MCF 10A (cell line): ENCODE measurements around the gene DPEP1. TPM values are rescaled to one million over a fixed set of nuclear protein-coding genes. Genes with fewer than 3 reads are reported as not detected.
"Not testable (repeated sequence)": the region's sequence is repeated elsewhere in the genome, so short reads cannot be mapped to it uniquely, and the experiment has no call there.

Source experiments
- BruUV-seq: library from RNA; stranded (reverse); fragments of 400-500 nt; replicated peaks from 2 replicates; lab custom pipeline; 2021; lab: Mats Ljungman, UMichigan
- CTCF ChIA-PET: fragments of 300-600 bp; sonication (Branson Sonifier 250); formaldehyde crosslinking; extraction: SDS; loops from one replicate; lab custom pipeline; 2021; ENCODE audit warnings: antibody characterized with exemption, inconsistent platforms; lab: Yijun Ruan, JAX
- POLR2A ChIA-PET: fragments of 300-600, 350-650 bp; sonication (Branson Sonifier 250); formaldehyde crosslinking; extraction: SDS; loops from one replicate; lab custom pipeline; 2020; ENCODE audit warnings: antibody characterized with exemption, inconsistent platforms; lab: Yijun Ruan, JAX
- DNase-seq: peaks from one replicate; pipeline ENCODE4 v3.0.0-alpha.2; 2018; ENCODE audit not compliant: unreplicated experiment
- H3K27ac Mint-ChIP-seq: one replicate; pipeline ENCODE4 v1.8.0; 2022; ENCODE audit warnings: mild to moderate bottlenecking, low read depth, mixed read lengths; ENCODE audit not compliant: unreplicated experiment
- H3K27me3 Mint-ChIP-seq: one replicate; pipeline ENCODE4 v1.8.0; 2022; ENCODE audit warnings: mixed read lengths; ENCODE audit not compliant: insufficient read depth, unreplicated experiment
- H3K36me3 Mint-ChIP-seq: one replicate; pipeline ENCODE4 v1.8.0; 2022; ENCODE audit warnings: mild to moderate bottlenecking, moderate library complexity, mixed read lengths; ENCODE audit not compliant: insufficient read depth, unreplicated experiment
- H3K4me1 Mint-ChIP-seq: one replicate; pipeline ENCODE4 v1.8.0; 2022; ENCODE audit warnings: mixed read lengths; ENCODE audit not compliant: insufficient read depth, unreplicated experiment
- H3K4me3 Mint-ChIP-seq: one replicate; pipeline ENCODE4 v1.8.0; 2022; ENCODE audit warnings: mild to moderate bottlenecking, moderate library complexity, mixed read lengths; ENCODE audit not compliant: unreplicated experiment
- H3K9me3 Mint-ChIP-seq: one replicate; pipeline ENCODE4 v1.8.0; 2022; ENCODE audit warnings: mixed read lengths; ENCODE audit not compliant: unreplicated experiment
- intact Hi-C: fragments of 100-400 bp; cut with micrococcal nuclease; formaldehyde crosslinking; loops from 2 replicates; pipeline ENCODE4 v1.14.1; 2022
- total RNA-seq: library from RNA; stranded (reverse); gene quantifications from 2 replicates; pipeline ENCODE4 v1.2.3, GENCODE V29; 2022
- TF ChIP-seq, protein P1 (sequence below): fragments of 200-600 bp; IDR thresholded peaks from one replicate; pipeline ENCODE4 v1.8.0; 2022; ENCODE audit warnings: antibody characterized with exemption, mild to moderate bottlenecking; ENCODE audit not compliant: unreplicated experiment

The DPEP1 gene
- total RNA-seq, 1 experiment from 2014 or later, result 0.82 TPM

- H3K4me3 Mint-ChIP-seq, result no peak overlapping the region
- POLR2A ChIA-PET, result no interaction called here
- intact Hi-C loops, result no loop called here
- CTCF ChIA-PET, result no interaction called here
- TF ChIP-seq, protein P1, sequence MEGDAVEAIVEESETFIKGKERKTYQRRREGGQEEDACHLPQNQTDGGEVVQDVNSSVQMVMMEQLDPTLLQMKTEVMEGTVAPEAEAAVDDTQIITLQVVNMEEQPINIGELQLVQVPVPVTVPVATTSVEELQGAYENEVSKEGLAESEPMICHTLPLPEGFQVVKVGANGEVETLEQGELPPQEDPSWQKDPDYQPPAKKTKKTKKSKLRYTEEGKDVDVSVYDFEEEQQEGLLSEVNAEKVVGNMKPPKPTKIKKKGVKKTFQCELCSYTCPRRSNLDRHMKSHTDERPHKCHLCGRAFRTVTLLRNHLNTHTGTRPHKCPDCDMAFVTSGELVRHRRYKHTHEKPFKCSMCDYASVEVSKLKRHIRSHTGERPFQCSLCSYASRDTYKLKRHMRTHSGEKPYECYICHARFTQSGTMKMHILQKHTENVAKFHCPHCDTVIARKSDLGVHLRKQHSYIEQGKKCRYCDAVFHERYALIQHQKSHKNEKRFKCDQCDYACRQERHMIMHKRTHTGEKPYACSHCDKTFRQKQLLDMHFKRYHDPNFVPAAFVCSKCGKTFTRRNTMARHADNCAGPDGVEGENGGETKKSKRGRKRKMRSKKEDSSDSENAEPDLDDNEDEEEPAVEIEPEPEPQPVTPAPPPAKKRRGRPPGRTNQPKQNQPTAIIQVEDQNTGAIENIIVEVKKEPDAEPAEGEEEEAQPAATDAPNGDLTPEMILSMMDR, result no peak
- H3K27me3 Mint-ChIP-seq, result peaks cover 49% of the 10 kb centered on the region
- no peaks in the 10 kb centered on the region for H3K9me3 Mint-ChIP-seq
- no TSS peak for BruUV-seq
- H3K27ac Mint-ChIP-seq, result no peak overlapping the region
- no peak for DNase-seq
- no peaks in the 10 kb centered on the region for H3K36me3 Mint-ChIP-seq
- no peaks in the 10 kb centered on the region for H3K4me1 Mint-ChIP-seq
Observed at GRCh38 chr16:89624777-89625761, 11.6 kb downstream of the DPEP1 start.

GRCh38 chr16:89629827-89630610 lies 16.6 kb downstream of the DPEP1 start:
- ChIA-PET POLR2A (no interaction called here), CTCF (interaction anchor here (0.6 to 1.9 kb wide), 3 partner anchors 11 to 248 kb away, joined by 3 to 8 read pairs (median 4); no protein-coding TSS in a partner anchor)
- intact Hi-C loops, result no loop called here
- H3K36me3 Mint-ChIP-seq, result no peaks in the 10 kb centered on the region
- no peak overlapping the region for H3K27ac Mint-ChIP-seq
- TF ChIP-seq, protein P1, result no peak
- H3K27me3 Mint-ChIP-seq, result peaks cover 9% of the 10 kb centered on the region
- DNase-seq, result no peak
- no TSS peak for BruUV-seq
- peaks cover 6% of the 10 kb centered on the region for H3K4me1 Mint-ChIP-seq
- no peaks in the 10 kb centered on the region for H3K9me3 Mint-ChIP-seq
- H3K4me3 Mint-ChIP-seq, result no peak overlapping the region

- ChIA-PET CTCF (interaction anchor here (0.5 to 2.4 kb wide), 6 partner anchors 9 to 208 kb away, joined by 3 to 15 read pairs (median 4); no protein-coding TSS in a partner anchor), POLR2A (interaction anchor here (0.6 to 2.3 kb wide), 8 partner anchors 10 to 239 kb away, joined by 3 to 8 read pairs (median 5); partner anchors contain the start of gene TCF25)
- H3K27me3 Mint-ChIP-seq, result no peaks in the 10 kb centered on the region
- no TSS peak for BruUV-seq
- no peaks in the 10 kb centered on the region for H3K36me3 Mint-ChIP-seq
- intact Hi-C loops, result loop anchor here (2.0 kb wide), 1 partner anchor 30 kb away; no protein-coding TSS in a partner anchor
- peak; percentile 59 for DNase-seq
- no peak overlapping the region for H3K4me3 Mint-ChIP-seq
- TF ChIP-seq, protein P1, result no peak
- no peaks in the 10 kb centered on the region for H3K9me3 Mint-ChIP-seq
- H3K4me1 Mint-ChIP-seq, result peaks cover 6% of the 10 kb centered on the region
- H3K27ac Mint-ChIP-seq, result no peak overlapping the region
Observed at GRCh38 chr16:89633064-89633631, 19.7 kb downstream of the DPEP1 start.

DNA sequence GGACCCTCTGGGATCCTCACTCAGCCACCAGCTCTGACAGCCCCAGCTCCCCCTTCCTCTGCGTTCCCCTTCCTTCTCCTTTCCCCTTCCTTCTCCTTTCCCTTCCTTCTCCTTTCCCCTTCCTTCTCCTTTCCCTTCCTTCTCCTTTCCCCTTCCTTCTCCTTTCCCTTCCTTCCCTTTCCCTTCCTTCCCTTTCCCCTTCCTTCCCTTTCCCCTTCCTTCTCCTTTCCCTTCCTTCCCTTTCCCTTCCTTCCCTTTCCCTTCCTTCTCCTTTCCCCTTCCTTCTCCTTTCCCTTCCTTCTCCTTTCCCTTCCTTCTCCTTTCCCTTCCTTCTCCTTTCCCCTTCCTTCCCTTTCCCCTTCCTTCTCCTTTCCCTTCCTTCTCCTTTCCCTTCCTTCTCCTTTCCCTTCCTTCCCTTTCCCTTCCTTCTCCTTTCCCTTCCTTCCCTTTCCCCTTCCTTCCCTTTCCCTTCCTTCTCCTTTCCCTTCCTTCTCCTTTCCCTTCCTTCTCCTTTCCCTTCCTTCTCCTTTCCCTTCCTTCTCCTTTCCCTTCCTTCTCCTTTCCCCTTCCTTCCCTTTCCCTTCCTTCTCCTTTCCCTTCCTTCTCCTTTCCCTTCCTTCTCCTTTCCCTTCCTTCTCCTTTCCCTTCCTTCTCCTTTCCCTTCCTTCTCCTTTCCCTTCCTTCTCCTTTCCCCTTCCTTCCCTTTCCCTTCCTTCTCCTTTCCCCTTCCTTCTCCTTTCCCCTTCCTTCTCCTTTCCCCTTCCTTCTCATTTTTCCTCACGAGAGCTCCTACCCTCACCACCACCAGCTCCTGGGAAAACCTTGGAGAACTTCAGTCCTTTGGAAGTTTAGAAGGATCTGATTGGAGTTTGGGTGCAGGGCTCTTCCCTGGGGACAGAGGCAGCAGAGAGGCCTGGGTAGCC lies 21.3 kb downstream of the DPEP1 start:
- DNase-seq, H3K4me1 Mint-ChIP-seq, BruUV-seq, H3K27me3 Mint-ChIP-seq, H3K27ac Mint-ChIP-seq, H3K4me3 Mint-ChIP-seq, intact Hi-C loops, H3K36me3 Mint-ChIP-seq, H3K9me3 Mint-ChIP-seq: not testable (repeated sequence)
- ChIA-PET POLR2A (interaction anchor here (0.7 to 1.7 kb wide), 2 partner anchors 12 to 305 kb away, joined by 4 to 6 read pairs; no protein-coding TSS in a partner anchor), CTCF (interaction anchor here (0.5 to 0.6 kb wide), 2 partner anchors 45 to 228 kb away, joined by 3 read pairs; no protein-coding TSS in a partner anchor)
